ENCODE results near the gene ADAMTSL1. TPM values are rescaled to one million over a fixed set of nuclear protein-coding genes. Genes with fewer than 3 reads are reported as not detected.
"Not testable (repeated sequence)": the region's sequence is repeated elsewhere in the genome, so short reads cannot be mapped to it uniquely, and the experiment has no call there.

The ADAMTSL1 gene
- total and polyA plus RNA-seq, 2 of the 13 experiments (the other 11 are each of a cell fraction or from before 2014, with no cell fraction given) = not detected

DNA sequence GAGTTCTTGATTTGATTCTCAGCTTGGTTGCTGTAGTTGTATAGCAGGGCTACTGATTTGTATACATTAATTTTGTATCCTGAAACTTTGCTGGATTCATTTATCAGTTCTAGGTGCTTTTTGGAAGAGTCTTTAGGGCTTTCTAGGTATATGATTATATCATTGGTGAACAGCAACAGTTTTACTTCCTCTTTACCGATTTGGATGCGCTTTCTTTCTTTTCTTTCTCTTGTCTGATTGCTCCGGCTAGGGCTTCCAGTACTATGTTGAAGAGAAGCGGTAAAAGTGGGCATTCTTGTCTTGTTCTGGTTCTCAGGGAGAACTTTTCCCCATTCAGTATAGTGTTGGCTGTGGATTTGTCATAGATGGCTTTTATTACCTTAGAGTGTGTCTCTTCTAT lies 400.1 kb downstream of the ADAMTSL1 start:
- 17% methylated on average over 4 of the region's 4 CpGs for WGBS (ENCODE audit: low lambda C conversion rate)
- Histone ChIP-seq H3K4me3 (replicated peaks in 1 of 3; ENCODE audit: insufficient read depth in 1 of 3, low read depth in 2 of 3, low read length in 3 of 3) (no peak overlapping the region), H3K9ac (ENCODE audit: insufficient read depth, low read depth, low read length) (no peak overlapping the region), H4K20me1 (ENCODE audit: insufficient read depth, low read length) (no peaks in the 10 kb centered on the region), H3K36me3 (replicated peaks in 1 of 2; ENCODE audit: control insufficient read depth in 1 of 2, insufficient read depth in 2 of 2, low read length in 2 of 2) (no peaks in the 10 kb centered on the region), H3K4me2 (ENCODE audit: low read depth, low read length) (no peak overlapping the region), H2AFZ (ENCODE audit: low read length) (no peak overlapping the region), H3K27me3 (ENCODE audit: control insufficient read depth in 1 of 2, insufficient read depth in 2 of 2, low read length in 2 of 2) (no peaks in the 10 kb centered on the region), H3K4me1 (ENCODE audit: insufficient read depth, low read length) (no peaks in the 10 kb centered on the region), H3K79me2 (ENCODE audit: insufficient read depth, low read length) (no peaks in the 10 kb centered on the region), H3K9me3 (ENCODE audit: low read length) (no peaks in the 10 kb centered on the region), H3K27ac (ENCODE audit: extremely low read length, insufficient read depth, low read length) (no peak overlapping the region)
- ChIA-PET CTCF (ENCODE audit: low intra/inter-chr PET ratio, low total read pairs) (no interaction called here), POLR2A (no interaction called here)
- in situ Hi-C loops (cut with HindIII; ENCODE audit: extremely low pct_ligation_motif_present, low pct_unique_long_range_greater_than_20kb) = no loop called here
- ATAC-seq = no peak
- TF ChIP-seq, protein P1, sequence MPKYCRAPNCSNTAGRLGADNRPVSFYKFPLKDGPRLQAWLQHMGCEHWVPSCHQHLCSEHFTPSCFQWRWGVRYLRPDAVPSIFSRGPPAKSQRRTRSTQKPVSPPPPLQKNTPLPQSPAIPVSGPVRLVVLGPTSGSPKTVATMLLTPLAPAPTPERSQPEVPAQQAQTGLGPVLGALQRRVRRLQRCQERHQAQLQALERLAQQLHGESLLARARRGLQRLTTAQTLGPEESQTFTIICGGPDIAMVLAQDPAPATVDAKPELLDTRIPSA (CRISPR knock-in tag; IDR thresholded peaks at IDR 0.05; ENCODE audit: borderline replicate concordance) = no peak
- TF ChIP-seq, protein P2, sequence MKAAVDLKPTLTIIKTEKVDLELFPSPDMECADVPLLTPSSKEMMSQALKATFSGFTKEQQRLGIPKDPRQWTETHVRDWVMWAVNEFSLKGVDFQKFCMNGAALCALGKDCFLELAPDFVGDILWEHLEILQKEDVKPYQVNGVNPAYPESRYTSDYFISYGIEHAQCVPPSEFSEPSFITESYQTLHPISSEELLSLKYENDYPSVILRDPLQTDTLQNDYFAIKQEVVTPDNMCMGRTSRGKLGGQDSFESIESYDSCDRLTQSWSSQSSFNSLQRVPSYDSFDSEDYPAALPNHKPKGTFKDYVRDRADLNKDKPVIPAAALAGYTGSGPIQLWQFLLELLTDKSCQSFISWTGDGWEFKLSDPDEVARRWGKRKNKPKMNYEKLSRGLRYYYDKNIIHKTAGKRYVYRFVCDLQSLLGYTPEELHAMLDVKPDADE (CRISPR knock-in tag; IDR thresholded peaks at IDR 0.05) = no peak
- no TSS peak for BruUV-seq (replicated peaks)
- intact Hi-C loops (cut with micrococcal nuclease; ENCODE audit: unreplicated experiment) = no loop called here
- DNase-seq (ENCODE audit: low spot score) = no peak
- FAIRE-seq = no peak

DNA sequence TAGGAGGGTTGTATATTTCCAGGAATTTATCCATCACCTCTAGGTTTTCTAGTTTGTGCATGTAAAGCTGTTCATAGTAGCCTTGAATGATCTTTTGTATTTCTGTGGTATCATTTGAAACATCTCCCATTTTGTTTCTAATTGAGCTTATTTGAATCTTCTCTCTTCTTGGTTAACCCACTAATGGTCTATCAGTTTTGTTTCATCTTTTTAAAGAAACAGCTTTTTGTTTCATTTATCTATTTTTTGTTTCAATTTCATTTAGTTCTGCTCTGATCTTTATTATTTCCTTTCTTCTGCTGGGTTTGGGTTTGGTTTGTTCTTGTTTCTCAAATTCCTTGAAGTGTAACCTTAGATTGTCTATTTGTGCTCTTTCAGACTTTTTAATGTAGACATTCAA lies 401.0 kb downstream of the ADAMTSL1 start:
- ATAC-seq; H4K20me1 ChIP-seq (ENCODE audit: insufficient read depth, low read length); H2AFZ ChIP-seq (ENCODE audit: low read length); H3K79me2 ChIP-seq (ENCODE audit: insufficient read depth, low read length); BruUV-seq (replicated peaks); intact Hi-C loops (cut with micrococcal nuclease; ENCODE audit: unreplicated experiment); in situ Hi-C loops (cut with HindIII; ENCODE audit: extremely low pct_ligation_motif_present, low pct_unique_long_range_greater_than_20kb); H3K27ac ChIP-seq (ENCODE audit: extremely low read length, insufficient read depth, low read length); H3K4me1 ChIP-seq (ENCODE audit: insufficient read depth, low read length); POLR2A ChIA-PET; H3K9me3 ChIP-seq (ENCODE audit: low read length); H3K36me3 ChIP-seq (replicated peaks in 1 of 2; ENCODE audit: control insufficient read depth in 1 of 2, insufficient read depth in 2 of 2, low read length in 2 of 2); DNase-seq (ENCODE audit: low spot score); CTCF ChIA-PET (ENCODE audit: low intra/inter-chr PET ratio, low total read pairs); FAIRE-seq; H3K4me3 ChIP-seq (replicated peaks in 1 of 3; ENCODE audit: insufficient read depth in 1 of 3, low read depth in 2 of 3, low read length in 3 of 3); H3K9ac ChIP-seq (ENCODE audit: insufficient read depth, low read depth, low read length); H3K4me2 ChIP-seq (ENCODE audit: low read depth, low read length); H3K27me3 ChIP-seq (ENCODE audit: control insufficient read depth in 1 of 2, insufficient read depth in 2 of 2, low read length in 2 of 2): not testable (repeated sequence)

All from HepG2 (cell line).